ENCODE measurements around the gene GPR78.

The GPR78 gene

DNA sequence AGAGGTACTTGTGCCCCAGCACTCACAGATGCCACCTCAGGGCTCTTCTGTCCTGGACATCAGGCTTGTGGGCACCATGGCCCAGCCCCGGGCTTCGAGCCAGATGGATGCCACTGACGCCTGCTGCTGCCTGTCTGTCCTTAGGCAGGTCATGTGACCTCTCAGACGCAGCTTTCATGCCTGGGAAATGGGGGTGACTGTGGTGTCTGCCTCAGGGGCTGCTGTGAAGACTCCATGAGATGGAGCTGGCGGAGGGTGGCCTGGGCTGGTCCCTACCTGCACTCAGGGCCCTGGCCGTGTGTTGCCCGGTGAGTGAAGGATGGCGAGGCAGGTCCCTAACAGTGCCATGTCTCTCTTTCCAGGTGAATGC is 18.9 kb downstream of the GPR78 start:
- no peak for DNase-seq (ENCODE audit: low read depth, low spot score)

DNA sequence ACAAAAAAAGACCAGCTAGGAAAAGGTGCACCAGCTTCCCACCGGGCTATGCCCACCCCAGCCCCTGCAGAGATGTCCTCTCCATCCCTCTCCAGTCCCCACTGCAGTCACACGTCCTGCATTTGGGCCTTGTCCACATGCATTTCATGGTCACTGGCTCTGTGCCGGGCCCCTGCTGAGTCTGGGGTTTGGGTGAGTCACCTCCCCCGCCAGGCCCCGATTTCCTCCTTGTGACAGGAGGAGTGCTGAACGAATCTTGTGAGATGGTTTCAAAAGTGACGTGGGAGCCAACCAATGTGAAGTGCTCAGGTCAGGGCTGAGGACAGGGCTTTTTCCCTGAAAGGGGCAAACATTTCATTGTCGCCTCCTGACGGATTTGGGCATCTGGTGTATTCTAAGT is 19.5 kb downstream of the GPR78 start:
- DNase-seq (ENCODE audit: low read depth, low spot score): no peak

DNA sequence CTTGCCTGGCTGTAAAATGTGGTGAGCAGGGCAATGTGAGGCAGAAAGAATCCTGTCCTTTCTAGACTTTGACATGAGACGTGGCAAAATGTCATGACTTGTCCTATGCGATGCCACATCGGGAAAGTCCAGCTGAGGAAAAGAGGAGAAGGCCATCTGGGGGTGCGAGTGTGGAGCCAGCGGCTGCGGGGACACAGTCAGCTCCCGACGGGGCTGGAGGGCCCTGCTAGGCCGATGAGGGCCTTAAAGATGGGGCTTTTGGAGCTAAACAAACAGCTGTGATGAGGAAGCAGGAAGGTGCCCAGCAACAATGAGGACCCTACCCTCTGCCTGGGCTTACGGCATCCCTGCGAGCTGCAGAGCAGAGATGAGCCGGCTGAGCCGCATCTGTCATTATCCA is 20.1 kb downstream of the GPR78 start:
- DNase-seq (ENCODE audit: low read depth, low spot score): no peak

DNA sequence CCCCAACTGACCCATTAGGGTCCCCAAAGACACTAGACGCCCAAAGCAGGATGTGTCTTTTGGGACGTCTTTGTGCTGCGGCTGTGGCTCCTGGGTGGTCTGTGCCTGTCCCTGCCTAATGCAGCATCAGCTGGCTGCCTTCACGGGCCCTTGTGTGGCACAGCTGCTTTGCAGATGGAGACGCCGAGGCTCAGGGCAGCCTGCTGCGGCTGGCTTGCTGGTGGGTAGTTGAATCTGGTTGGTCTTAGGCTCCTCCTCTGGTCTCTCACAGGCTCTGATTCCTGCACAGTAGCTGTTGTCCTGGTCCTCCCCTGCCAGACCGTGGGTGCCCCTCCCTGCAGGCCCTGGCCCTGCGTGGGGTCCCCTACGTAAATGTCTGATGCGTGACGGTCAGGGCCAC is 20.5 kb downstream of the GPR78 start:
- DNase-seq (ENCODE audit: low read depth, low spot score): no peak

DNA sequence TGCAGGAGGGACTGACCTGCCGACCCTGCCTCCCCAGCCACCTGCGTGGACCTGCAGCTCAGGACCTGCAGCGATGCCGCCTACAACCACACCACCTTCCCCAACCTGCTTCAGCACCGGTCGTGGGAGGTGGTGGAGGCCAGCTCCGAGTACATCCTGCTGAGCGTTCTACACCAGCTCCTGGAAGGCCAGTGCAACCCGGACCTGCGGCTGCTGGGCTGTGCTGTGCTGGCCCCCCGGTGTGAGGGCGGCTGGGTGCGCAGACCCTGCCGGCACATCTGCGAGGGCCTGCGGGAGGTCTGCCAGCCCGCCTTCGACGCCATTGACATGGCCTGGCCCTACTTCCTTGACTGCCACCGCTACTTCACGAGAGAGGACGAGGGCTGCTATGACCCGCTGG is 20.9 kb downstream of the GPR78 start:
- DNase-seq (ENCODE audit: low read depth, low spot score): no peak

DNA sequence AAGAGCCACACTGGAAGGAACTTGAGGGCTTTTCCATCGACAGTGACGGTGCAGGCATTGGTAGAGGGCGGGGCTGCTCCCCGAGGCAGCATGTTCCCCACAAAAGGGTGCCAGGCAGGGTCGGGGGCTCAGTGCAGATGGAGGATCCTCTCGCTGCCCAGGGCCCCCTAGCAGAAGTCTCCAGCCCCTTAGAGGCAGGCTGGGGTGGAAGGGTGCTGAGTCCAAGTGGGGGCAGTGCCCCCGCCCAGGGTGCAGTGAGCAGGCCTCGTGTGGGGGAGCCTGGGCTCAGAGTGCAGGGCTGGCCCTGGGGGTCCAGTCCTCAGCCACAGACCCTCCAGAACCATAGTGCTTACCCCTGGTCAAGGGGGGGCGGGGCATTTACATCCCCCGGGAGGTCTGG is 21.4 kb downstream of the GPR78 start:
- no peak for DNase-seq (ENCODE audit: low read depth, low spot score)

DNA sequence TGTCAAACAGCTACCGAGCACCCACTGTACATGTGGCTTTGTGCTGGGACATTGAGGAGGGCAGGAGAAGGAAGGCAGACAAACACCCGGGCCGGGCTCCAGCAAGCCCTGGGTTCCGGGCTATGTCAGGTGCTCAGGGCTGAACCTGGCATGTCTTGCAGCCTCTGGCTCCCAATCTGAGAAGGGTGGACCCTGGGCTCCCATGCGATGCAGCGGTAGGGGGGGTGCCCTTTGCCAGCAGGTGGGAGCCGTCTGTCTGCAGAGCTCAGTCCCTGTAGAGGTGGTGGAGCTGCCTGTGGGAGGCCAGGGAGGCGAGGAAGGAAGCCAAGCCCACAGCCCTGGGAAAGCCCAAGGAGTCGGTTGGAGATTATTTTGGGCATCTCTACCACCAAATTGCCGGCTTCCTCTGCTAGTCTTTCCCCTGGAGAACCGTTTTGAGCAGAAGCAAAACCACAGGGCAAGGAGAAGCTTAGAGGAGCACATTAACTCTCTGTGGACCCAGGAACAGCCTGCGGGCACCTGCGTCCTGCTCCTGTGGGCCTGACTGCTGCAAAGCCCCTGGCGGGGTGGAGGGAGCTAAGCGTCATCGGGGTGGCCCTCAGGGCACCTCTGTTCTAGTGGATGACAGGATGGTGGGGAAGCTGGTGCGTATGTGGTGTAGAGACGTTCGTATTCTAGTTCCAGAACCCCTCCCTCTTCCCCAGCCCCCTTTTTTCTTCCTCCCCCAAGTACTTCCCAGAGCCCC is 22.7 kb downstream of the GPR78 start:
- no peak for DNase-seq (ENCODE audit: low read depth, low spot score)

DNA sequence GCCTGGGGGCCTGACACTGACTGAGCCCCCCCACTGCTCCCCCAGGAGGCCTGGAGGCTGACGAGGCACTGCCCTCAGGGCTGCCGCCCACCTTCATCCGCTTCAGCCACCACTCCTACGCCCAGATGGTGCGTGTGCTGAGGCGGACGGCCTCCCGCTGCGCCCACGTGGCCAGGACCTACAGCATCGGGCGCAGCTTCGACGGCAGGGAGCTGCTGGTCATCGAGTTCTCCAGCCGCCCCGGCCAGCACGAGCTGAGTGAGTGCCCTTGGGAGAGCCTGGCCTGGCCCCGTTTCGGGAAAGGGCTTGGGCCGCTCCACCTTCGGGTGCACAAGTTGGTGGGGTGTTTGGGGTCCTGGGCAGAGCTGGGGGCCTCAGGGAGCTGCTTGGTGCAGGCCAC is 23.7 kb downstream of the GPR78 start:
- no peak for DNase-seq (ENCODE audit: low read depth, low spot score)

DNA sequence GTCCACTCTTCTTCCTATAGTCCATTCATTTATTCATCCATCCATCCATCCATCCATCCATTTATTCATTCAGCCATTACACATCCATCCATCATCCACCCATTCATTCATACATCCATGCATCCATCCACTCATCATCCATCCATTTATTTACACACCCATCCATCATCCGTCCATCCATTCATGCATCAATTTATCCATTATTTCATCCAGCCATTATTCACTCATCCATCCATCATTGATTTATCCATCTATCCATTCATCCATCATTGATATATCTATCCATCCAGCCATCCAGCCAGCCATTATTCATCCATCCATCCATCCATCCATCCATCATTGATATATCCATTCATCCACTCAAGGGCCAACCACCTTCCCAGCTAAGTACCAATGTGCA is 25.1 kb downstream of the GPR78 start:
- DNase-seq (ENCODE audit: low read depth, low spot score): no peak

DNA sequence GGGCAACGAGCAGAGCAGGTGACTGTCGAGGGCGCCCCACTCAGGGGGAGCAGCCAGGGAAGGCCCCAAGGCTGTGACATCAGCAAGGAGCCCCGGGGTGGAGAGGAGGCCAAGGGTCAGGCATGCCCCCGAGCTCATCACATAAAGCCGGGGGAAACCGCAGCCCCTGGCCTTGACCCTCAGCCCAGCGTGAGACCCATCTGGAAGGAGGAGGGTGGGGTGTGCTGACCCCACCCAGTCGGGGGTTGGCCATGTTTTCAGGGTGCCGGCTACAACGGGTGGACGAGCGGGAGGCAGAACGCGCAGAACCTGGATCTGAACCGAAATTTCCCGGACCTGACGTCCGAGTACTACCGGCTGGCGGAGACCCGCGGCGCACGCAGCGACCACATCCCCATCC is 26.3 kb downstream of the GPR78 start:
- DNase-seq (ENCODE audit: low read depth, low spot score): no peak

DNA sequence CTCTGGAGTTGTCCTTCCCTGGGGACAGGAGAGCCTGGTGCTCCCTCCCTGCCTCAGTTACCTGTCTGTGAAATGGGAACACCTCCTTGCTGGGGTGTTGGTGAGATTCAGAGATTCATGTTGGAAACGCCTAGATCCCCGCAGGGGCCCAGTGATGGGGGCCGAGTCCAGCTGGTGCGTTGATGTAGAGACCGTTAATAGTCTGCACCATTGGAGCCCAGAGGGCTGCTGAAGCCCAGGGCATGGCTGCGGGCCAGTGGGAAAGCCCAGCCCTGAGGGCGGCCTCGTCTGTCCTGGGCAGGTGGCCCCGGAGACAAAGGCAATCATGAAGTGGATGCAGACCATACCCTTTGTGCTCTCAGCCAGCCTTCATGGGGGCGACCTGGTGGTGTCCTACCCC is 26.8 kb downstream of the GPR78 start:
- no peak for DNase-seq (ENCODE audit: low read depth, low spot score)

DNA sequence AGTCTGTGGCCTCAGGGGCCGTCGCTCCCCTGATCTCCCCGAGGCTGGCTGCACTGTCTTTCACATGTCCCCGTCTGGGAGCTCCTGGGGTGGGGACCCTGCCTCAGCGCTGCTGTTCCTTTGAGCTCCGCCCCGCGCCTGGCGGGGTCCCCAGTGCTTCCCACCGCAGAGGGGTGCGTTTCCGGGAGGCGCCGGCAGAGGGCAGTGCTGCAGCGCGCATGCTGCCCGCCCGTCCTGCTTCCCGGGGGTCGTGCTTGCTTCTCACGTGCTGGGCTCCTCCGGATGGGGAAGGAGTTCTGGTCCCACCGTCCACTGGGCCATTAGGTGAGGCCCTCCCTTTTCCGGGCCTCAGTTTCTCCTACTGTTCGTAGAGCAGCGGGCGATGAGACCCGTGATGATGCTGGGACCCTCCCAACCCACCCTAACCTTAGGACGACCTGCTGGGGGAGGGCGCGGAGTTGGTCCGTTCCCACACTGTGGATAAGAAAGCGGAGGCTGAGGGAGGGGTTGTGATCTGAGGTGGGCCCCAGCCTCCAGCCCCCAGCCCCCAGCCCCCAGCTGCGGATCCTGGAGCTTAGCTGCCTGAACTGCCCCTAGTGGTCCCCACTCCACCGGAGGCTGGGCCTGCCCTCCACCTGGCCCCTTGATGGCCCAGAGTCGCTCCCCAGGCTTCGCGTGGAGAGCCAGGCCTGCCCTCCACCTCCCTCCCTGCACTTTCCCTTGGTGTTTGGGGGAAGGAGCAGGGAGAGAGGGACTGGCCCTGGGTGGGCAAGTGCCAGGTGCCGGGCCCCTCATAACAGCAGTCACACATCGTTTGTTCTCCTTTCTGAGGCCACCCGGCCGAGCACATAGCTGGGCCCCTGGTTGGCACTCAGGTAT is 27.6 kb downstream of the GPR78 start:
- DNase-seq (ENCODE audit: low read depth, low spot score): no peak

DNA sequence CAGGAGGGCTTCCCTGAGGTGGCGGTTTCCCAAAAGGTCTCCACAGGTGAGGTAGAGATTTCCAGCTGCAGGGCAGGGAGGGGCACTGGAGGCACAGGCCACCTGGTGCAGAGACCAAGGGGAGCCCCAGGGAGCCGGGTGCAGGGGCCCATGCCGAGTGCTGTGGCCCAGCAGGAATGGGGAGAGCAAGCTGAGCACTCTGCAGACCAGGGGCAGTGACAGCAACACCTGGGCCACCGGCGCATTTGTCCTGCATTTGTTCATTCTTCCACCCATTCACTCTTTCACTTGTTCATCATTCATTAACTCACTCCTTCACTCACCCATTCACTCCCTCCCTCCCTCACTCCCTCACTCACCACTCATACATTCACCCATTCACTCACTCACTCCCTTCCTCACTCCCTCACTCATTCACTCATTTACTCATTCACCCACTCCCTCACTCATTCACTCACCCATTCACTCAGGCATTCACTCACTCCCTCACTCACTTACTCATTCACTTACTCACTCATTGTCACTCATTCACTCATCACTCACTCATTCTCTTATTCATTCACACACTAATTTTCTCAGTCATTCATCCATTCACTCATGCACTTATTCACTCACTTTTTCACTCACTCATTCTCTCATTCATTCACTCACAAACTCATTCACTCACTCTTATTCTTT is 28.7 kb downstream of the GPR78 start:
- DNase-seq (ENCODE audit: low read depth, low spot score): no peak

DNA sequence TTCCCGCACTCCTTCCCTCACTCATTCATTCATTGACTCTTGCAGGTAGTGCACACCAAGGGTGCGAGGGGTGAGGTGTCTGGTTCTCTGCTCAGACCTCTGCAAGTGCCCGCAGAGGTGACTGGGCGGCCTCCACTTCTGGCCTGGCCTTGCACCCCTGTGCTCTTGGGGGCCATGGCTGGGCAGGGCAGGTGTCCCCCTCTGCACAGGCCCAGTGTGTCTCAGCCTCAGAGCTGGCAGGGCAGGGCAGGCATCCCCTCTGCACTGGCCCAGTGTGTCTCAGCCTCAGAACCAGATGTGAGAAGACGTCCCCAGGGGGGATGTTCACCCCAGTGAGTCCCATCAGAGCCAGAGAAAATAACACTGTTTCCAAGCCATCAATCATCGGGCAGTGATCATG is 29.2 kb downstream of the GPR78 start:
- no peak for DNase-seq (ENCODE audit: low read depth, low spot score)

DNA sequence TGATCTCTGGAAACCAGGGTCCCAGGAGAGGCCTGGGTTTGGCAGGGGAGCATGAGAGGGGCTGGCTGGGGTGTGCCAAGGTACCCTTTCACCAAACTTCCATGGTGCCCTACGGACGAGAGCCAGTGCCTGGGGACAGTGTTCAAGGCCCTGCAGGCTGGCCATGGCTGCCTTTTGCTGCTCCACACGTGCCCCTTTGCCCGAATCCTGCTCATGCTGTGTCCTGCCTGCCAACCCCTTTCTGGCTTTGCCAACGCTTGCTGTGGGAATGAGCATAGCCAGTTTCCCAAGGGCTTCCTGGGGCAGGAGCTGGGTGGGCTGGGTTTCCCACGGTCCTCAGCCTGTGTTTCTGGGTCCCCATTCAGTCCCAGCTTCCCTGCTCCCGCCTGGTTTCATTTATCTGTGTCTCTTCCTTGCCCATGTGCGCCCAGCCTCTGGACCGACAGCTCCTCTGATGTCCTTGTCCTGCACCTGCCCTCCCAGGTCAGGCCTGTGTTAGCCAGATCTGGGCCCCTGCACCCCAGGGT is 29.7 kb downstream of the GPR78 start:
- no peak for DNase-seq (ENCODE audit: low read depth, low spot score)

DNA sequence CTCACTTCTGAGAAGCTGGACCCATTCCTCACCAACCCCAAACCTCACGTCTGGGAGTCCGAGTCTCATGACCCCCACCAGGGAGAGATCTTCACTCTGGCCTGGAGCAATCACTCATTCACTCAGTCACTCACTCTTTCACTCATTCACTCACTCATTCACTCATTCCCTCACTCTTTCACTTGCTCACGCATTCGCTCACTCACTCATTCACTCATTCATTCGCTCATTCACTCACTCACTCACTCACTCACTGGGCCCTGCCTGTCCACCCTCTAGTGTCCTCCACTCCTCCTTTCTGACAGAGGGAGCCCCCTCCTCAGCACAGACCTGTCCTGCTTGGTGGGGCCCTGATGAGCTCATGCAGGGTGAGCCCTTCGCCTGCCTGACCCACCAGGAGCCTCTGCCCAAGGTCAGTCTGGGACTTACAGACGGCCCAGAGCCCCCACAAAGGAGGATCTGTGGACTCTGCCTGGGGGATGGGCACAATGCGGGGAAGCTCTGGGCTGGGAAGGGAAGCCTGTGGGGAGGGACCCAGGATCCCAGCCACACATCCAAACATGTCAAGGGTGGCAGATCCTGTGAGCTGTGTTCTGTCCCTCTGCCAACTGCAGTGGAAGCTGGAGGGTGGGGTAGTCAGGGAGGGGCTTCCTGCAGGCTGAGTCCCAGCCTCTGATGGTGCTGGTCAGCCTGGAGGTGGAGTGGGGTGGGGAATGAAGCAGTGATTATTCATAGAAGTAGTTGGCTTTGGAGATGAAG is 30.8 kb downstream of the GPR78 start:
- no peak for DNase-seq (ENCODE audit: low read depth, low spot score)

DNA sequence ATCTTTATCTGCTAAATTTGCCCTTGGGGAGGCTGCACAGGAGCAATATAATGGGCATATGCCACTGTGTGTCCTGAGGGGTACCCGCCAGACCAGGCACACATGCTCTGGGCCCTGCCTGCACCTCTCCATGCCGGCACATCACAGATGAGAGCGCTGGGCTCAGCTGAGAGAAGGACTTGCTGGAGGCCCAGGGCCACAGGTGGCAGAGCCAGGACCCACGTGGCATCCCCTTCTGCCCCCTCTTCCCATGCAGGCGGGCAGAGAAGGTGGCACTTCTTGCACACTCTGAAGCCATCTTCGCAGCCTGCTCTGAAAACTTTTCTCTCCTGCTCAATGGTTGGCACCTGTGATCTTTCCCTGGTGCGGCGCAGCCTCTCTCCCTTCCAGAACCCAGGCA is 32.5 kb downstream of the GPR78 start:
- no peak for DNase-seq (ENCODE audit: low read depth, low spot score)

DNA sequence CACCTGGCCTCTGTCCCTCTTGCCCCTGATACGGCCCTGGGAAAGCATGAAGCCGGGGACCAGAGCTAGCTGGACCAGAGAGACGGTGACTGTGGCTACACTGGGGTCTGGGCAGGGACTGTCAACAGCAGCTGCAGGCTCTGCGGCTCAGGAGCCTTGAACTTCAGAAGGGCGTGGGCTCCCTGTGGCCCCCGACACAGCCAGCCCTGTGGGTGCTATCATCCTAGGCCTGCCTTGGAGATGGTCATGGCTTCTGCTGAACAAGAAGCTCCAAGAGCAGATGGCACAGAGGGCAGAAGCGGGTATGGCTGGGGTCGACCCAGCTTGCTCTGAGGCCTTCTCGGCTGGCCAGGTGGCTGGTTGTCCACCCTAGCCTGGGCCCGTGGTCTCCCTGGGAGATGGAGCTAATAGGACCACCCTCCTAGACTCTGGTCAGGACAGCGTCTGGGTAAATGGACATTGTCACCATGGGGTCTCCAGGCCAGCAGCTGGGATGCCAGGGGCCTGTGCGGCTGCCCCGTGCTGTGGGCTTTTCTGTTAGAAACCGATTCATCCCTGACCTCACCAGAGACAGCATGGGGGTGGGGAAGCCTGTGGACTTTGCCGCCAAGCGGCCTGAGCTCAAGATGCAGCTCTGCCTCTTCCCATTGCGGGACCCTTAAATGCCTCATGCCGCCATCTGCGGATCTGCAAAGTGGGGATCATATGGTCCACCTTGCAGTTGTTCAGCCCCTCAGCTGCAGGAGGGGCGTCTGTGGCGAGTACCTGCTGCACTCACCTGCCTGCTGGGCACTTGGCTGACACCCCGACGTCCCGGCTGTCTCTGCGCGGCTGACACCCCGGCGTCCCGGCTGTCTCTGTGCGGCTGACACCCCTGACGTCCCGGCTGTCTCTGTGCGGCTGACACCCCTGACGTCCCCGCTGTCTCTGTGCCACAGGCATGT is 33.5 kb downstream of the GPR78 start:
- DNase-seq (ENCODE audit: low read depth, low spot score): no peak

DNA sequence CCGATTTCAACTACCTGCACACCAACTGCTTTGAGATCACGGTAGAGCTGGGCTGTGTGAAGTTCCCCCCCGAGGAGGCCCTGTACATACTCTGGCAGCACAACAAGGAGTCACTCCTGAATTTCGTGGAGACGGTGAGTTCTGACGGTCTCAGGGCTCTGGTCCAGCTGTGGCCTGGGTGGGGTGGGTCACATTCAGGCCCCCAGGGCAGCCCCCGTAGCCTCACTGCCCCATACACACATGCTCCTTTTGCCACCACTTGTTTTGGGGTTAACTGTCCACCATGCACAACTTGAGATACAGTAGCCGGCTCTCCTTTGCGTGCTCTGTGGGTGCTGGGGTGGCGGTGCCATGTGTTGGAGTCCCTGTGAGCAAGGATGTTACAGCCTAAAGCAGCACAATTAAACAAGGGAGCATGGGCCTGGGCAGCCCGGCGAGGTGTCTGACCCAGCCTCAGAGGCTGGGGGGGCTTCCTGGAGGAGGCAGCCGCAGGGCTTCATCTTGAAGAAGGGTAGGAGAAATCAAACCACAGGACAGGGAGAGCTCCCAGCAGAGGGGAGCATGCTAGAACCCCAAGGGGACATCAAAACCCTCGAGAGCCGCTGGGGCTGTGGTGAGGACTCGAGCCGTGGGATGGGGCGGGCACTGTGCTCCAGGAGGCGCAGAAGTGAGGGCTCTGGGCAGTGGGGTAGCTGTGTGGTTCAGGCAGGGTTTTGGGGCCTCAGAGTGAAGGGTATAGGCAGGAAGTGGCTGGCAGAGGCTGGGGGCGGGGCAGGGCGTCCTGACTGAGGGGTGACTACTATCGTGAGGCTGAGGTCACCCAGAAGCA is 34.4 kb downstream of the GPR78 start:
- no peak for DNase-seq (ENCODE audit: low read depth, low spot score)

DNA sequence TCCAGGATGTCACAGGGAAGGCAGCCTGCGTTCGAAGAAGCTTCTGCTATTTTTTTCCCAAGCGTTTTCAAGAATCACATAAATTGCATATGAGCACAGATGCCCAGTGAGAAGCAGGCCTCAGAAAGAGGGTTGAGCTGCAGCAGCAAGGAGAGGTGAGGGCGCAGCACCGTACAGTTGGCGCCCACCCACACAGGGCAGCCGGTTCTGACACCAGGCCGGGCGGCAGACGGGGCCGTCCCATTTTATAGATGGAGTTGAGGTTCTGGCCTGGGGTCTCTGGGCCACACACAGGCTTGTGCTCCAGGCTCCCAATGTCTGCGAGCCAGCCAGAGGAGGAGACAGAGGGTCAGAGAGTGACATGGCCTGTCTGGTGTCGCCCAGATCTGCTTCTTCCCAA is 35.2 kb downstream of the GPR78 start:
- no peak for DNase-seq (ENCODE audit: low read depth, low spot score)

Data from iPS DF 19.7 (cell line).